Hepatocyte (in vitro differentiated cells): Measurements from ENCODE around the gene MRPL20. TPM values are rescaled to one million over a fixed set of nuclear protein-coding genes. Genes with fewer than 3 reads are reported as not detected.

Source experiments
- DNase-seq: peaks from one replicate; pipeline ENCODE4 v3.0.0-alpha.2; 2016; ENCODE audit warnings: low spot score
- H2AFZ ChIP-seq: fragments of 200-600 bp; sonication (generic); 2 replicates; pipeline ENCODE4 v1.6.0; 2016; ENCODE audit warnings: antibody characterized with exemption, mild to moderate bottlenecking
- H3K27ac ChIP-seq: fragments of 200-600 bp; sonication (generic); 2 replicates; pipeline ENCODE4 v1.5.1; 2016; ENCODE audit warnings: mild to moderate bottlenecking
- H3K27me3 ChIP-seq: fragments of 200-600 bp; sonication (generic); 2 replicates; pipeline ENCODE4 v1.6.1; 2016
- H3K36me3 ChIP-seq: fragments of 200-600 bp; sonication (generic); replicated peaks from 2 replicates; pipeline ENCODE4 v1.5.1; 2016; ENCODE audit warnings: low read depth; ENCODE audit not compliant: insufficient read depth
- H3K4me1 ChIP-seq: fragments of 200-600 bp; sonication (generic); 2 replicates; pipeline ENCODE4 v1.5.1; 2016; ENCODE audit warnings: mild to moderate bottlenecking, moderate library complexity; ENCODE audit not compliant: insufficient read depth
- H3K4me2 ChIP-seq: fragments of 200-600 bp; sonication (generic); 2 replicates; pipeline ENCODE4 v1.6.0; 2016
- H3K4me3 ChIP-seq: fragments of 200-600 bp; sonication (generic); 2 replicates; pipeline ENCODE4 v1.5.1; 2016; ENCODE audit warnings: mild to moderate bottlenecking
- H3K79me2 ChIP-seq: fragments of 200-600 bp; sonication (generic); 2 replicates; pipeline ENCODE4 v1.6.0; 2017; ENCODE audit warnings: mild to moderate bottlenecking
- H3K9me2 ChIP-seq: fragments of 200-600 bp; sonication (generic); replicated peaks from 2 replicates; pipeline ENCODE4 v1.6.0; 2017; ENCODE audit warnings: mild to moderate bottlenecking; ENCODE audit not compliant: insufficient read depth
- H3K9me3 ChIP-seq: fragments of 200-600 bp; sonication (generic); 2 replicates; pipeline ENCODE4 v1.5.1; 2016; ENCODE audit warnings: low read depth, mild to moderate bottlenecking
- H4K20me1 ChIP-seq: fragments of 200-600 bp; sonication (generic); 2 replicates; pipeline ENCODE4 v1.6.0; 2016; ENCODE audit warnings: mild to moderate bottlenecking; ENCODE audit not compliant: insufficient read depth, poor library complexity, severe bottlenecking
- EZH2 ChIP-seq: fragments of 200-600 bp; sonication (generic); IDR thresholded peaks from 2 replicates; pipeline ENCODE4 v1.6.1; 2016; ENCODE audit warnings: antibody characterized with exemption, mild to moderate bottlenecking, borderline replicate concordance
- EZH2phosphoT487 ChIP-seq: fragments of 200-600 bp; sonication (generic); IDR thresholded peaks from one replicate; pipeline ENCODE4 v1.6.1; 2018; ENCODE audit warnings: antibody characterized with exemption, mild to moderate bottlenecking, low read depth, moderate library complexity; ENCODE audit not compliant: unreplicated experiment, severe bottlenecking
- WGBS: methylation state at CpG from one replicate; pipeline ENCODE4 v1.1.6; 2016; ENCODE audit warnings: low lambda C conversion rate; ENCODE audit errors: missing lambda C conversion rate; 5-methylcytosine and 5-hydroxymethylcytosine counted together
- polyA plus RNA-seq: library from polyadenylated mRNA; unstranded; fragments of >200 nt; fragmentation: Nextera tagmentation; extraction: Ambion mirVana; gene quantifications from 2 replicates; pipeline ENCODE4 v1.2.1, GENCODE V29; 2016
- total RNA-seq: library from RNA; depleted of rRNA; stranded (reverse); fragments of >200 nt; gene quantifications from 2 replicates; pipeline ENCODE4 v1.2.3, GENCODE V29; 2014
- TF ChIP-seq, protein P1 (sequence below): fragments of 200-600 bp; sonication (generic); IDR thresholded peaks from 2 replicates; pipeline ENCODE4 v1.5.1; 2016; ENCODE audit warnings: antibody characterized with exemption, mild to moderate bottlenecking; ENCODE audit not compliant: poor library complexity

Gene MRPL20
- total and polyA plus RNA-seq, 2 experiments from 2014 or later = 107 to 193 TPM

DNA sequence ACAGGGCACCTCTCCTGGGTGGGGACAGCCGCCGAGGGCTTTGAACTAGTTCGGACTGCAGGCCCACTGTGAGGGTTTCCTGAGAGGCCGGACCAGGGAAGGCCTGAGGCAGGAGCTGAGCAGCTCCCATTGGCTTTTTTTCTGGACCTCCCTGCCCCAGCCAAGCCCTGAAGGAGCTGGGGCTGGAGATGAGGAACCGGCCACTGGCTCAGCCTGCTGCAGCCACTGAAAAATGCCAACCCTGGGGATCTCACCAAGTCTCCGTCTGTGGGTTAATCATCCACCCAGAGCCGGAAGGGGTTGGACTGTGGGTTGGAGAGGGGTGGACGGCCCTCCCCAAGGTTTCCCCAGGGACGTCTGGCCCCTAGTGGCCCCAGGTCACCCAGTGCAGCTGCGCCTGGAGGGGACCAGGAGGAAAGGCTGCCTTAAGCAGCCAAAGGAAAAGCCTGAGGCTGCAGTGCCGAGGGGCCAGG lies 30.8 kb upstream of the MRPL20 start:
- Histone ChIP-seq H4K20me1 (no peaks in the 10 kb centered on the region), H3K4me1 (peaks cover 53% of the 10 kb centered on the region), H3K4me3 (no peak overlapping the region), H3K27me3 (no peaks in the 10 kb centered on the region), H3K4me2 (peak overlapping the region; percentile 96), H3K79me2 (peaks cover 18% of the 10 kb centered on the region), H3K9me3 (no peaks in the 10 kb centered on the region), H3K9me2 (no peaks in the 10 kb centered on the region), H3K36me3 (no peaks in the 10 kb centered on the region), H3K27ac (peak overlapping the region; percentile 47), H2AFZ (no peak overlapping the region)
- TF ChIP-seq, protein P1, sequence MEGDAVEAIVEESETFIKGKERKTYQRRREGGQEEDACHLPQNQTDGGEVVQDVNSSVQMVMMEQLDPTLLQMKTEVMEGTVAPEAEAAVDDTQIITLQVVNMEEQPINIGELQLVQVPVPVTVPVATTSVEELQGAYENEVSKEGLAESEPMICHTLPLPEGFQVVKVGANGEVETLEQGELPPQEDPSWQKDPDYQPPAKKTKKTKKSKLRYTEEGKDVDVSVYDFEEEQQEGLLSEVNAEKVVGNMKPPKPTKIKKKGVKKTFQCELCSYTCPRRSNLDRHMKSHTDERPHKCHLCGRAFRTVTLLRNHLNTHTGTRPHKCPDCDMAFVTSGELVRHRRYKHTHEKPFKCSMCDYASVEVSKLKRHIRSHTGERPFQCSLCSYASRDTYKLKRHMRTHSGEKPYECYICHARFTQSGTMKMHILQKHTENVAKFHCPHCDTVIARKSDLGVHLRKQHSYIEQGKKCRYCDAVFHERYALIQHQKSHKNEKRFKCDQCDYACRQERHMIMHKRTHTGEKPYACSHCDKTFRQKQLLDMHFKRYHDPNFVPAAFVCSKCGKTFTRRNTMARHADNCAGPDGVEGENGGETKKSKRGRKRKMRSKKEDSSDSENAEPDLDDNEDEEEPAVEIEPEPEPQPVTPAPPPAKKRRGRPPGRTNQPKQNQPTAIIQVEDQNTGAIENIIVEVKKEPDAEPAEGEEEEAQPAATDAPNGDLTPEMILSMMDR = peak; percentile 11
- TF ChIP-seq EZH2 (no peak), EZH2phosphoT487 (no peak)
- 34% methylated on average over 11 of the region's 11 CpGs for WGBS
- peak; percentile 84 for DNase-seq

DNA sequence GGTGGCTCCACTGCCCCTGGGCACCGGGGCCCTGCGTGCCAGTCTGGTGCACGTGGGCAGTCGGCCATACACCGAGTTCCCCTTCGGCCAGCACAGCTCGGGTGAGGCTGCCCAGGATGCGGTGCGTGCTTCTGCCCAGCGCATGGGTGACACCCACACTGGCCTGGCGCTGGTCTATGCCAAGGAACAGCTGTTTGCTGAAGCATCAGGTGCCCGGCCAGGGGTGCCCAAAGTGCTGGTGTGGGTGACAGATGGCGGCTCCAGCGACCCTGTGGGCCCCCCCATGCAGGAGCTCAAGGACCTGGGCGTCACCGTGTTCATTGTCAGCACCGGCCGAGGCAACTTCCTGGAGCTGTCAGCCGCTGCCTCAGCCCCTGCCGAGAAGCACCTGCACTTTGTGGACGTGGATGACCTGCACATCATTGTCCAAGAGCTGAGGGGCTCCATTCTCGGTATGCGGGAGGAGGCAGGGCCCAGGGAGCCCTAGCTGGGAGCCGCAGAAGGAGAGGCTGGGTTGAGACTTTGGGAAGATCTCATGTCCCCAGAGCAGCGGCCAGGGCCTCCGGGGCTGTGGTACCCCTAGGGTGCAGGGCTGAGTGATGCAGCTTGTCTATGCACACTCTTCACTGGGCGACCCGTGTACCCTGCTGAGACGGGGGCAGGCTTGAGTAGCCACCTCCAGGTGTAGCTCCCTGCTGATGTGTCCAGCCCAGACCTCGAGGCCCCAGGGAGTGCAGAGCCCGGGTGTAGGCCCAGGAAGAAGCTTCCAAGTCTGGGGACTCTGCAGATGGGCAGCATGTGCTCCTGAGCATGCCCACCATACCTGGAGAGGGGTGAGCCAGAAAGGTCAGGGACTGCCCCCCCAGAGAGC lies 30.2 kb upstream of the MRPL20 start:
- peaks cover 60% of the 10 kb centered on the region for H3K4me1 ChIP-seq
- H3K79me2 ChIP-seq = peaks cover 18% of the 10 kb centered on the region
- no peak overlapping the region for H3K4me3 ChIP-seq
- TF ChIP-seq EZH2 (no peak), EZH2phosphoT487 (no peak)
- TF ChIP-seq, protein P1 = no peak
- H3K9me2 ChIP-seq = no peaks in the 10 kb centered on the region
- H4K20me1 ChIP-seq = no peaks in the 10 kb centered on the region
- H3K9me3 ChIP-seq = no peaks in the 10 kb centered on the region
- H3K4me2 ChIP-seq = peak overlapping the region; percentile 96
- no peak overlapping the region for H2AFZ ChIP-seq
- H3K27ac ChIP-seq = peak overlapping the region; percentile 47
- no peak for DNase-seq
- no peaks in the 10 kb centered on the region for H3K27me3 ChIP-seq
- WGBS = 92% methylated on average over 31 of the region's 31 CpGs
- H3K36me3 ChIP-seq = no peaks in the 10 kb centered on the region

DNA sequence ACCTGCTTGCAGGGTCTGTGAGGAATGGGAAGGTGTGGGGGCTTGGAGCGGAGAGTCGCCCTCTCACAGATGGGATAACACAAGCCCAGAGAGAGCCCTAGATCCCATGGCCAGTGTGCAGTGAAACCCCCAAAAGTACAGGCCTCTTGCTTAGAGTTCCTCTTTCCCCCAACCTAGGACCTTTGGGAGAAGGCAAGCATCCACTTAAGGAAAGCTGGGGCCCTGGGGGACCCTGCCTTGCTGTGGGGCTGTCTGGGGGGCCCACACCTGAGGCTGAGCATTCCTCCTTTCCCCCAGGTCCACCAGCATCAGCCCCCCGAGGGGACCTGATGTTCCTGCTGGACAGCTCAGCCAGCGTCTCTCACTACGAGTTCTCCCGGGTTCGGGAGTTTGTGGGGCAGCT lies 29.5 kb upstream of the MRPL20 start:
- WGBS = 92% methylated on average over 7 of the region's 7 CpGs
- no peaks in the 10 kb centered on the region for H4K20me1 ChIP-seq
- H3K4me1 ChIP-seq = peaks cover 66% of the 10 kb centered on the region
- no peaks in the 10 kb centered on the region for H3K27me3 ChIP-seq
- peak overlapping the region; percentile 96 for H3K4me2 ChIP-seq
- H3K4me3 ChIP-seq = peak overlapping the region; percentile 45
- H3K79me2 ChIP-seq = peaks cover 18% of the 10 kb centered on the region
- H3K36me3 ChIP-seq = no peaks in the 10 kb centered on the region
- no peak for DNase-seq
- H2AFZ ChIP-seq = no peak overlapping the region
- no peak for TF ChIP-seq EZH2
- TF ChIP-seq EZH2phosphoT487 = no peak
- TF ChIP-seq, protein P1 = no peak
- H3K9me3 ChIP-seq = no peaks in the 10 kb centered on the region
- no peaks in the 10 kb centered on the region for H3K9me2 ChIP-seq
- H3K27ac ChIP-seq = no peak overlapping the region
